Upper lobe of right lung (tissue), 1 donor: ENCODE measurements around the gene ACAA2. TPM values are rescaled to one million over a fixed set of nuclear protein-coding genes. Genes with fewer than 3 reads are reported as not detected.
A peak's percentile ranks its signal among the peaks of the same experiment; 100 is the strongest.

Experiments used
- ATAC-seq: fragments of 200-7000 bp; cut with Tn5 transposase; one replicate; pipeline ENCODE4 v1.9.1; 2020; ENCODE audit warnings: mild to moderate bottlenecking, moderate library complexity
- DNase-seq: peaks from one replicate; pipeline ENCODE4 v3.0.0-alpha.2; 2020
- H3K27ac ChIP-seq: fragments of 200-600 bp; one replicate; pipeline ENCODE4 v1.8.0; 2022
- H3K27me3 ChIP-seq: fragments of 200-600 bp; one replicate; pipeline ENCODE4 v1.8.0; 2022; ENCODE audit warnings: mild to moderate bottlenecking
- H3K36me3 ChIP-seq: fragments of 200-600 bp; one replicate; pipeline ENCODE4 v1.8.0; 2022
- H3K4me1 ChIP-seq: fragments of 200-600 bp; one replicate; pipeline ENCODE4 v1.8.0; 2022
- H3K4me3 ChIP-seq: fragments of 200-600 bp; one replicate; pipeline ENCODE4 v1.8.0; 2022; ENCODE audit warnings: mild to moderate bottlenecking
- H3K9me3 ChIP-seq: fragments of 200-600 bp; one replicate; pipeline ENCODE4 v1.8.0; 2022
- intact Hi-C: fragments of 100-400 bp; cut with DNase I; formaldehyde crosslinking; loops from one replicate; pipeline ENCODE4 v1.11.0; 2022
- total RNA-seq: library from RNA; stranded (reverse); fragmentation: NEBNext Ultra II Directional; extraction: Animal tissue kit (Norgen Biotek cat#: 25700); gene quantifications from one replicate; pipeline ENCODE4 v1.2.1, GENCODE V29; 2021
- TF ChIP-seq, protein P1 (sequence below): fragments of 200-600 bp; IDR thresholded peaks from one replicate; pipeline ENCODE4 v1.8.0; 2022; ENCODE audit warnings: antibody characterized with exemption
- donor health status: DM: no; HTN: yes; CAD: no; lungs with severe emphysema.

The ACAA2 gene
- total RNA-seq, 1 donor from 2014 or later: 68.9 TPM

DNA sequence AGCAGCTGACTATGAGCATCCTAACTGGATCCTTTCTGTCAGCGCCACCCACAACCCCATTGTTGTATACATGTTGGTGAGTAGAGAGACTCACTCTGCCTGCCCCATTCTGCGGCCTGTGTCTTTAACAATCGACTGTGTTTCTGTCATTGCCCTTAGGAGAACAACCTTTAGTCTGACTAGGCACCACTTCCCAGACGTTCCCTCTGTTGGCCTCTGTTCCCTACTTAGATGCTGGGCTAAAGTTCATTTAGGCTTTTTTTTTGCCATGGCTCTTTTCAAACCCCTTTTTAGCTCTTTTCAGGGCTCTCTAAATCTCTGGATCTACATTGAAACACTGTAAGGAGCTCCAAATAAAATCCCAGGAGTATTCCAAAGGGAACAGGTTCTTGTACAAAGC is 20.5 kb upstream of the ACAA2 start:
- Histone ChIP-seq H3K27me3 (no peaks in the 10 kb centered on the region), H3K4me3 (no peak overlapping the region), H3K9me3 (no peaks in the 10 kb centered on the region), H3K27ac (no peak overlapping the region), H3K4me1 (no peaks in the 10 kb centered on the region), H3K36me3 (no peaks in the 10 kb centered on the region)
- intact Hi-C loops: no loop called here
- no peak for DNase-seq
- TF ChIP-seq, protein P1, sequence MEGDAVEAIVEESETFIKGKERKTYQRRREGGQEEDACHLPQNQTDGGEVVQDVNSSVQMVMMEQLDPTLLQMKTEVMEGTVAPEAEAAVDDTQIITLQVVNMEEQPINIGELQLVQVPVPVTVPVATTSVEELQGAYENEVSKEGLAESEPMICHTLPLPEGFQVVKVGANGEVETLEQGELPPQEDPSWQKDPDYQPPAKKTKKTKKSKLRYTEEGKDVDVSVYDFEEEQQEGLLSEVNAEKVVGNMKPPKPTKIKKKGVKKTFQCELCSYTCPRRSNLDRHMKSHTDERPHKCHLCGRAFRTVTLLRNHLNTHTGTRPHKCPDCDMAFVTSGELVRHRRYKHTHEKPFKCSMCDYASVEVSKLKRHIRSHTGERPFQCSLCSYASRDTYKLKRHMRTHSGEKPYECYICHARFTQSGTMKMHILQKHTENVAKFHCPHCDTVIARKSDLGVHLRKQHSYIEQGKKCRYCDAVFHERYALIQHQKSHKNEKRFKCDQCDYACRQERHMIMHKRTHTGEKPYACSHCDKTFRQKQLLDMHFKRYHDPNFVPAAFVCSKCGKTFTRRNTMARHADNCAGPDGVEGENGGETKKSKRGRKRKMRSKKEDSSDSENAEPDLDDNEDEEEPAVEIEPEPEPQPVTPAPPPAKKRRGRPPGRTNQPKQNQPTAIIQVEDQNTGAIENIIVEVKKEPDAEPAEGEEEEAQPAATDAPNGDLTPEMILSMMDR: no peak
- ATAC-seq: no peak

DNA sequence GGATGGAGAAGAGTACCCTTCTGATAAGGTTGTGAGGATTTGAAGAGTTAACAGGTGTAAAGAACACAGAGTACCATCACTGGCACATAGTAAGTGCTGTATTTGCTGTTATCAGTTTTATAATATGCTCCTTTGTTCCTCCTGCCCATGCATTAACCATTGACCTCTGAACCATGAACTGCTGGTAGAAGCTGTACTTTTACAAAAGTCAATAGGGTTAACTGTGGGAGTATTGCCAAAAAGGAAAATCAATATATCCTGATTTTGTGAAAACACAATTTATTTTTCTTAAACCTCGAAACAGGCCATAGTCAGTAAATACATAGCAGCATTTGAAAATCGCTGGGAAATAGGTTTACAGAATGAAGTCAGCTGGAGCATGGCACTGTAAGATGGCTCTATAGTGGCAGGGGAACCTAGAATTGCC is 18.9 kb upstream of the ACAA2 start:
- no peak overlapping the region for H3K27ac ChIP-seq
- H3K4me3 ChIP-seq: no peak overlapping the region
- H3K27me3 ChIP-seq: no peaks in the 10 kb centered on the region
- no peaks in the 10 kb centered on the region for H3K4me1 ChIP-seq
- no peaks in the 10 kb centered on the region for H3K36me3 ChIP-seq
- DNase-seq (no peak), ATAC-seq (no peak)
- intact Hi-C loops: no loop called here
- no peaks in the 10 kb centered on the region for H3K9me3 ChIP-seq
- TF ChIP-seq, protein P1: no peak

DNA sequence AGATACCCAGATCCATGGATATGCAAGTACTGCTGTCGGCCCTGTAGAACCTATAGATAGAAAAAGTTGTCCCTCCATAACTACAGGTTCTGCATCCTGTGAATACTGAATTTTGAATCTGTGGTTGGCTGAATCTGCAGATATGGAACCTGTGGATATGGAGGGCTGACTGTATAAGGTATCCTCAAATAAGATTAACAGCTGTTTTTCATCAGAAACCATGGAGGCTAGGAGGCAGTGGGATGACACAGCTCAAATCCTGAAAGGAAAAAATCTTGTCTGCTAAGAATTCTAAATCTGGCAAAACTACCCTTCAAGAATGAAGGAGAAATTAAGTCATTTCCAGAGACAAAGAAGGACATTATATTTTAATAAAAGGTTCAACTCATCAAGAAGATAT is 14.7 kb upstream of the ACAA2 start:
- Histone ChIP-seq H3K4me3 (no peak overlapping the region), H3K27ac (no peak overlapping the region), H3K4me1 (no peaks in the 10 kb centered on the region), H3K36me3 (no peaks in the 10 kb centered on the region), H3K9me3 (no peaks in the 10 kb centered on the region), H3K27me3 (no peaks in the 10 kb centered on the region)
- no peak for ATAC-seq
- intact Hi-C loops: no loop called here
- TF ChIP-seq, protein P1: no peak
- no peak for DNase-seq

DNA sequence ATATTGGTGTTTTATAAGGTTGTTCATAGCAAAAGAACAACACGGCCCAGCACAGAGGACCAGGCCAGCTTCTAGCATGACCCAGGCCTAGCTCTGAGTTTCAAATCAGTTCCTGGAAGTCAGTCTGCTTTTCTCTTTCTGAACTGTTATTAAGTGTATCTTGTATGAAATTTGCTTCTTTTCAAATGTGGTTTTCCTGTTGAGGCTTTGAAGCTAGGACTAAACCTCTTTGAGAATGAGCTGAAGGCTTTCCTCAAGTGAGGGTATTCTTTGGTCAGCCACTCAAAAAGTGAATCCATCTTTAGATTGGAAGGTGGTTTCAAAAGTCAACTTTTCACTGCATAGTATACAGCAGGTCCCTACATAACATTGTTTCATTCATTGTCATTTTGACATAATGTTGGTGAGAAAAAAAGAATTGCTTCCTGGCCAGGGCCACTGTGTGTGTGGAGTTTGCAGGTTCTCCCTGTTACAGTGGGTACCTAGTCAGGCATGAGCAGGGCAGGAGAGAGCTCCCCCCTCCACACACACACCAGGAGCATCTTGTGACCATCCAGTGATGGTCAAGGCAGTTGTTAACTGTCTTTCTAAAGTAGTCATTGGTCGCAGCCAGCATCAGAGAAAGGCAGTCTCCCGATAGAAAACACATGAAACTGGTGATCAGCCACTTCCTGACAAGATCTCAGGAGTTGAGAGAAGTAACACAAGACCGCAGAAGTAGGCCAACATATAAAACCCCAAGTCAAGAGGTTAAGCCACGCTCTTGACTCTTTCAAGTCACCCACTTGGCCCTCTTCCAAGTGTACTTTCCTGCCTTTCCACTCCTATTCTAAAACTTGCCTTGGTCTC is 6.7 kb upstream of the ACAA2 start:
- Histone ChIP-seq H3K36me3 (no peaks in the 10 kb centered on the region), H3K27ac (no peak overlapping the region), H3K27me3 (no peaks in the 10 kb centered on the region), H3K4me3 (no peak overlapping the region), H3K9me3 (no peaks in the 10 kb centered on the region), H3K4me1 (peaks cover 5% of the 10 kb centered on the region)
- intact Hi-C loops: no loop called here
- TF ChIP-seq, protein P1: no peak
- no peak for DNase-seq
- ATAC-seq: peak; percentile 76

DNA sequence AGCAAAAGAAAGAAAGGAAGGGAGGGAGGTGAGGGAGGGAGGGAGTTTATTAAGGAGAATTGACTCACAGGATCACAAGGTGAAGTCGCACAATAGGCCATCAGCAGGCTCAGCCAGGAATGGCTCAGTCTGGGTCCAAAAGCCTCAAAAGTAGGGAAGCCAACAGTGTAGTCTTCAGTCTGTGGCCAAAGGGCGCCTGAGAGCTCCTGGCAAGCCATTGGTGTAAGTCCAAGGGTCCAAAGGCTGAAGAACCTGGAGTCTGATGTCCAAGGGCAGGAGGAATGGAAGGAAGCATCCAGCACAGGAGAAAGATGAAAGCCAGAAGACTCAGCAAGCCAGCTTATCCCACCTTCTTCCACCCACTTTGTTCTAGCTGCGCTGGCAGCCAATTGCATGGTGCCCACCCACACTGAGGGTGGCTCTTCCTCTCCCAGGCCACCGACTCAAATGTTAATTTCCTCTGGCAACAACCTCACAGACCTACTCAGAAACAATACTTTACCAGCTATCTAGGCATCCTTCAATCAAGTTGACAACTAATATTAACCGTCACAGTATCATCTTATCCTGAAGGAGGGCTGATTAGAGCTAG is 5.8 kb upstream of the ACAA2 start:
- no peaks in the 10 kb centered on the region for H3K9me3 ChIP-seq
- no peak overlapping the region for H3K4me3 ChIP-seq
- no peaks in the 10 kb centered on the region for H3K27me3 ChIP-seq
- intact Hi-C loops: no loop called here
- TF ChIP-seq, protein P1: no peak
- ATAC-seq: no peak
- H3K36me3 ChIP-seq: no peaks in the 10 kb centered on the region
- no peak for DNase-seq
- no peak overlapping the region for H3K27ac ChIP-seq
- peaks cover 10% of the 10 kb centered on the region for H3K4me1 ChIP-seq
